Gastrocnemius medialis (tissue), 4 donors: Measurements from ENCODE around the gene KRTAP10-4. TPM values are rescaled to one million over a fixed set of nuclear protein-coding genes. Genes with fewer than 3 reads are reported as not detected.

ENCODE experiments used
- ATAC-seq, 2 donors: fragments of 150-250 bp; one replicate each; pipeline ENCODE4 v1.9.1; 2016
- DNase-seq, 2 donors: peaks; one replicate each; pipeline ENCODE4 v3.0.0-alpha.2; 2019
- H3K27ac ChIP-seq, 4 donors: fragments of 200-600 bp; sonication (generic); 1 replicate in 1 of 4; 2 replicates in 3 of 4; pipeline ENCODE4 v1.5.1; 2016 to 2018; ENCODE audit warnings: mild to moderate bottlenecking in 2 of 4, moderate library complexity in 1 of 4
- H3K27me3 ChIP-seq, 3 donors: fragments of 200-600 bp; sonication (generic) in 2 of 3; 1 replicate in 1 of 3; 2 replicates in 2 of 3; pipeline versions ENCODE4 v1.5.1 to v1.6.0; 2016 to 2019; ENCODE audit warnings: mild to moderate bottlenecking in 1 of 3, moderate library complexity in 1 of 3
- H3K36me3 ChIP-seq, 2 donors: fragments of 200-600 bp; sonication (generic) in 1 of 2; one replicate each; pipeline ENCODE4 v1.5.1; 2017 to 2018
- H3K4me1 ChIP-seq, 2 donors: fragments of 200-600 bp; sonication (generic) in 1 of 2; one replicate each; pipeline ENCODE4 v1.5.1; 2016 to 2017; ENCODE audit warnings: mild to moderate bottlenecking in 2 of 2
- H3K4me3 ChIP-seq, 4 donors: fragments of 200-600 bp; sonication (generic) in 3 of 4; 1 replicate in 1 of 4; 2 replicates in 3 of 4; pipeline ENCODE4 v1.5.1; 2016 to 2019; ENCODE audit warnings: mild to moderate bottlenecking in 2 of 4
- H3K9me3 ChIP-seq, 3 donors: fragments of 200-600 bp; sonication (generic) in 2 of 3; 1 replicate in 1 of 3; 2 replicates in 2 of 3; pipeline ENCODE4 v1.5.1; 2016 to 2019
- CTCF ChIP-seq, 5 experiments: fragments of 450-650 bp in 3 of 5; fragments of 200-600 bp in 2 of 5; sonication (generic) in 2 of 5; IDR thresholded peaks in 4 of 5; conservative IDR thresholded peaks in 1 of 5; 1 replicate in 4 of 5; 2 replicates in 1 of 5; pipeline ENCODE4 v1.5.1; 2016 to 2019; ENCODE audit warnings: antibody characterized with exemption in 5 of 5, mild to moderate bottlenecking in 3 of 5, moderate library complexity in 3 of 5
- POLR2A ChIP-seq, 2 donors: fragments of 450-650 bp; IDR thresholded peaks; one replicate each; pipeline ENCODE4 v1.6.1; 2017; ENCODE audit warnings: antibody characterized with exemption in 2 of 2, mild to moderate bottlenecking in 2 of 2, moderate library complexity in 2 of 2
- in situ Hi-C, 4 donors: fragments of 200-750 bp; cut with MboI; loops; one replicate each; pipeline versions ENCODE4 v1.15.0 to v1.8.0; 2017; ENCODE audit warnings: low sequenced_read_pairs in 4 of 4
- intact Hi-C: fragments of 100-400 bp; cut with DNase I; formaldehyde crosslinking; loops from one replicate; pipeline ENCODE4 v1.15.1; 2023; ENCODE audit warnings: low total_unique reads
- total RNA-seq, 4 donors: library from RNA; depleted of rRNA; stranded (reverse); fragments of >200 nt; gene quantifications; one replicate each; pipeline versions ENCODE4 v1.1.0 to v1.2.3, GENCODE V29; 2016

KRTAP10-4 gene
- total RNA-seq, 4 donors from 2014 or later: not detected

GRCh38 chr21:44564886-44565598 is 8.5 kb upstream of the KRTAP10-4 start:
- no peak overlapping the region for H3K27ac ChIP-seq
- H3K4me3 ChIP-seq: no peak overlapping the region
- ATAC-seq (no peak), DNase-seq (no peak)
- peaks cover 0 to 7% (median 0%) of the 10 kb centered on the region in 3 donors for H3K9me3 ChIP-seq
- in situ Hi-C loops (no loop called here), intact Hi-C loops (no loop called here)
- no peaks in the 10 kb centered on the region for H3K36me3 ChIP-seq
- H3K27me3 ChIP-seq: peaks cover 0 to 8% (median 0%) of the 10 kb centered on the region in 3 donors
- no peaks in the 10 kb centered on the region for H3K4me1 ChIP-seq
- no peak for TF ChIP-seq POLR2A (IDR thresholded peaks at IDR 0.05)
- TF ChIP-seq CTCF (IDR thresholded peaks at IDR 0.05 in 4 of 5, conservative IDR thresholded peaks at IDR 0.05 in 1 of 5): no peak

- Histone ChIP-seq H3K4me1 (no peaks in the 10 kb centered on the region), H3K4me3 (no peak overlapping the region), H3K27ac (no peak overlapping the region), H3K9me3 (peaks cover 0 to 7% (median 0%) of the 10 kb centered on the region in 3 donors), H3K27me3 (peaks cover 0 to 10% (median 0%) of the 10 kb centered on the region in 3 donors), H3K36me3 (no peaks in the 10 kb centered on the region)
- intact Hi-C loops: no loop called here
- in situ Hi-C loops: no loop called here
- ATAC-seq (no peak), DNase-seq (no peak)
- TF ChIP-seq CTCF (IDR thresholded peaks at IDR 0.05 in 4 of 5, conservative IDR thresholded peaks at IDR 0.05 in 1 of 5) (no peak), POLR2A (IDR thresholded peaks at IDR 0.05) (no peak)
Observed at GRCh38 chr21:44566403-44566802, 7.1 kb upstream of the KRTAP10-4 start.

- intact Hi-C loops: no loop called here
- Histone ChIP-seq H3K4me1 (no peaks in the 10 kb centered on the region), H3K27me3 (peaks cover 0 to 19% (median 0%) of the 10 kb centered on the region in 3 donors), H3K4me3 (no peak overlapping the region), H3K36me3 (no peaks in the 10 kb centered on the region), H3K27ac (no peak overlapping the region), H3K9me3 (peaks cover 0 to 7% (median 0%) of the 10 kb centered on the region in 3 donors)
- TF ChIP-seq POLR2A (IDR thresholded peaks at IDR 0.05) (no peak), CTCF (IDR thresholded peaks at IDR 0.05 in 4 of 5, conservative IDR thresholded peaks at IDR 0.05 in 1 of 5) (no peak)
- no peak for DNase-seq
- no peak for ATAC-seq
- in situ Hi-C loops: no loop called here
Observed at GRCh38 chr21:44567481-44568171, 5.9 kb upstream of the KRTAP10-4 start.

GRCh38 chr21:44568261-44568660 is 5.3 kb upstream of the KRTAP10-4 start:
- in situ Hi-C loops: no loop called here
- ATAC-seq: no peak
- TF ChIP-seq POLR2A (IDR thresholded peaks at IDR 0.05) (no peak), CTCF (IDR thresholded peaks at IDR 0.05 in 4 of 5, conservative IDR thresholded peaks at IDR 0.05 in 1 of 5) (no peak)

More at GRCh38 chr21:44568261-44568660, 5.3 kb upstream of the KRTAP10-4 start:
- no peak for DNase-seq
- Histone ChIP-seq H3K27me3 (peaks cover 0 to 19% (median 1%) of the 10 kb centered on the region in 3 donors), H3K4me1 (no peaks in the 10 kb centered on the region), H3K36me3 (no peaks in the 10 kb centered on the region), H3K9me3 (peaks cover 0 to 7% (median 0%) of the 10 kb centered on the region in 3 donors), H3K27ac (no peak overlapping the region), H3K4me3 (no peak overlapping the region)
- intact Hi-C loops: no loop called here
